Stimulated activated CD4-positive, alpha-beta T cell treated with anti-CD3 and anti-CD28 coated beads, Interleukin-12 subunit alpha, Interleukin-12 subunit beta, amount 100 ng/mL, for 24 hours (primary cell): Measurements from ENCODE around the gene SLX4IP.
"Not testable (repeated sequence)": the region's sequence is repeated elsewhere in the genome, so short reads cannot be mapped to it uniquely, and the experiment has no call there.

Experiments
- DNase-seq, 2 experiments: peaks; one replicate each; pipeline ENCODE4 v3.0.0-alpha.2; 2020; ENCODE audit warnings: low read depth in 2 of 2

SLX4IP gene

GRCh38 chr20:10573273-10573950 lies 138.3 kb downstream of the SLX4IP start:
- no peak for DNase-seq

DNA sequence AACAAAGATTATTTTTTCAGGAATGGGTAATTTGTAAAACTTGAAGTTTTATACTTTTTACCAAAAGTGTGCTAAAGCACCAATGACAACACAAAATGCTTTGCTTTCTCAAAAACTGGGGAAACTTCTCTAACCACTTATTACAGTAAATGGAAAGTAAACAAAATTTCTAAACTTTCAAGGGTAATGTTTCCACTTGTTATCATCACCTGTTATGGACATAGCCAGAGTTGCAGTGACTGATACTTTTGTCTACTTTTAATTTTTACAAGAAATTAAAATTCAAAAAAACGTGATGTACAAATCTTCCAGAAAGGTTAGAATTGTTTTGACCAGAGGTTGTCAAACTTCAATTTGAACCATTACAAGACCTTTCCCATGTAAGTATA lies 138.8 kb downstream of the SLX4IP start:
- no peak for DNase-seq

DNA sequence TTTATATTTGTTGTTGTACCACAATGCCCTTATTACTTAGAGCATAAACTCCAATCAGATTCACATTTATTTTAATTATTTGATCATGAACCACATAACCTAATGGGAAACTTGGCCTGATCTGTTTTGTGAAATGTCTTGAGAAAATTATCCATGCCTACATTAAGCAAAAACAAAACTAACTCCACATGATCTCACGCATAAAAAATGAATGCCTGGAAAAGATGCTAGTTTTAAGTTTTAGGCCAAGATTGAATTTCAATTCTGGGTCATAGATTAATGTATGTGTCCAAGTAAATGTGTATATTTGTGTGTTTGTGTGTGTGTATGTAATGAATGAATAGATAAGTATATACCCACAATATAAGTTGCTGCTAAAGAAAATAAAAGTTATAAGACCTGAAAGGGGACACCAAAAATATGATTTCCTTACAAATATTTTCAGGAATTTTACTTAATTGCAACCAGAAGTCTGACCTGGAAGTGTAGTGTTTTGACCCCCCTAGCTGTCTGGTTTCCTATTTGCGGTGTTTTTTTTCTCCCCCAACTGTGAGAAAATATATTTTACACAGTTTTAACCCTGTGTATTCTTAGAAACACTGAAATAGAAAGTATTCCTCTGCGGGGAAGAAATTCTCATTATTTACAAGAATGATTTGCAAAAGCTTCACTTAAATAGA lies 141.4 kb downstream of the SLX4IP start:
- no peak for DNase-seq

DNA sequence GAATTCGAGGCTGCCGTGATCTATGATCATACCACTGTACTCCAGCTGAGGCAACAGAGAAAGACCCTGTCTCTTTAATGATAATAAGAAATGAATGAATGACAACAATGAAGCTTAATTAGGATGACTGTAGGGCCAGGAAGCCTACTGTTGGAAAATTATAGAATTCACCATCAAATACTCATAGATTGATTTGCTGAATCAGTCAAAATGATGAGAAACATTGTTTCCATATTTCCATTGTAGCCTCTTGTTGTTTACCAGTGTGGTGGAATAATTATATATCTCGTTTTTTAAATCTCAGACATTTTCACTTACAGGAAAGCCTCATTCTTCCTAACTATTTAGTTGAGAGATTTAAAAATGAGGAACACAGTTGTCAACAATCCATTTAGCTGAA lies 142.5 kb downstream of the SLX4IP start:
- no peak for DNase-seq

DNA sequence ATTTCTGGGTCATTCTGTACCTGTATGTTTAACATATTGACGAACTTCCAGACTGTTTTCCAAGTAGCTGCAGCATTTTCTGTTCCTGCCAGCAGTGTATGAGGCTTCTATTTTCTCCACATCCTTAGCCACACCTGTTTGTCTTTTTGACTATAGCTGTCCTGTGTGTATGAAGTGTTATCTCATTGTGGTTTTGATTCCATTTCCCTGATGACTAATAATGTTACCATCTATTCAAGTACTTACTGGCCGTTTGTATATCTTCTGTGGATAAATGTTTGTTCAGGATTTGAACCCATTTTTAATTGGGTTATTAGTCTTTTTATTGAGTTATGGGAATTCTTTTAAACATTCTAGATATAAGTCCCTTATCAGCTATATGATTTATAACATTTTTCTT lies 143.5 kb downstream of the SLX4IP start:
- DNase-seq = no peak

DNA sequence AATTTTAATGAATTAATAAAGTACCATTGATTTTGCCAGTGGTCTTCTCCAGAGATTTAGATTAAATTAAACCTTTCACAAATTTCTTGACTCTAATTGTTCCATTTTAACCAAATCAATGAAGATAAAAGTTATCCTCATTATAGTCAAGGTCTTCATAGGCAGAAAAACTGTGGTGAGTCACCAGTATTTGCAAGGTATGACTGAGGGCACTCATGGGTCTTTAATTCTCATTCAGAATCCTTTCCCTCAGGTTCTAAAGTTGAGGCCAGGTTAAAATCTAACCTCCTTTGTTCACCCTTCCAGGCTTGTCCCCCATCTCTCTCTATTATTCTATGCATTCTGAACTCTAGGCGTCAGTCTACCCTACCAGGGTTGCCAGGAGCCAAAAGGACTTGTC lies 144.8 kb downstream of the SLX4IP start:
- no peak for DNase-seq

GRCh38 chr20:10580700-10581099 lies 145.6 kb downstream of the SLX4IP start:
- no peak for DNase-seq

- DNase-seq = no peak
Measured at GRCh38 chr20:10581823-10582222, 146.7 kb downstream of the SLX4IP start.

DNA sequence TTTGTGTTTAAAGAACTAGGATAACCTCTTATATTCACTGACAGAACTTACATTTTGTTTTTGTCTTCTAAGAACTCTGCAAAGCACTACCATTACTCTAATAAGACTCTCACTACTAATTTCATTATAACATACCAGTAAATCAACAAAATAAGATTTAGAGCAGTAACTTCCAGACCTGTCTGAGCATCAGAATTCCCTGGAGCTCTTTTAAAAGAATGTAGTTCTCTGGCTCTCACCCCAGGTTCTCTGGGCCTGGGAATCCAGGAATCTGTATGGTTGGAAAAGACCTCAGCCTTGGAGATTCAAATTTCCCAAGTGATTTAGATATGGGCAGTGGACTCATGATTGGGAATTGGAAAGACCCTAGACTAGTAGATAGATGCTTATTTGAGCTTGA lies 149.3 kb downstream of the SLX4IP start:
- DNase-seq = no peak

- no peak for DNase-seq
Measured at GRCh38 chr20:10585308-10585707, 150.2 kb downstream of the SLX4IP start.

DNA sequence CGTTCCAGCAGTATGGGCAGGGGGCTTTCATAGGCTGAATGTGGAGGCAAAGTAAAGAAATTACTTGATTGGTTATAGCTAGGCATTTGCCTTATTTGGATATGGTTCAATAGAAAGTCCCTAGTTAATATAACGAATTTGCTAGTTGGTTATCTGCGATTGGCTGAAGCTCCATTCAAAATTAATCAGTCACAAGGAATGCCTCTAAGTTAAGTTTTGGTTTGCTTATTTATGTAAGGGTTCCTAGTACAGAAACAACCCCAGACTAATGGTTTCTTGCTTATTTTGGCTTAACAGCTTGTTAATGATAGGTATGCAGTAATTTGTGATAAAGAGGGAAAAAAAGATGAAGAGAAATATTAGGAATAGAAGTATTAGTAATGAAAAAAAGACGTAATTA lies 151.2 kb downstream of the SLX4IP start:
- DNase-seq = no peak

DNA sequence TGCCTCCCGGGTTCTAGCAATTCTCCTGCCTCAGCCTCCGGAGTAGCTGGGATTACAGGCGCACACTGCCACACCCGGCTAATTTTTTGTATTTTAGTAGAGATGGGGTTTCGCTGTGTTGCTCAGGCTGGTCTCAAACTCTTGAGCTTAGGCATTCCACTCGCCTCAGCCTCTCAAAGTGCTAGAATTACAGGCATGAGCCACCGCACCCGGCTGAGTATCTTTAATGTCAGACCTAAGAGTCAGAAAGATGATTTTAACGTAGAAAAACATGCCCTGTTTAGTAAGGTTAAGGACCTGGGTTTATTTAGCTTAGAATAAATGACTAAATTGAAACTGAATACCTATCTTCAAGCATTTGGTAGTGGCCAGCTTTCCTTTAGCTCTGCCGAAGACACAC lies 155.3 kb downstream of the SLX4IP start:
- not testable (repeated sequence) for DNase-seq

DNA sequence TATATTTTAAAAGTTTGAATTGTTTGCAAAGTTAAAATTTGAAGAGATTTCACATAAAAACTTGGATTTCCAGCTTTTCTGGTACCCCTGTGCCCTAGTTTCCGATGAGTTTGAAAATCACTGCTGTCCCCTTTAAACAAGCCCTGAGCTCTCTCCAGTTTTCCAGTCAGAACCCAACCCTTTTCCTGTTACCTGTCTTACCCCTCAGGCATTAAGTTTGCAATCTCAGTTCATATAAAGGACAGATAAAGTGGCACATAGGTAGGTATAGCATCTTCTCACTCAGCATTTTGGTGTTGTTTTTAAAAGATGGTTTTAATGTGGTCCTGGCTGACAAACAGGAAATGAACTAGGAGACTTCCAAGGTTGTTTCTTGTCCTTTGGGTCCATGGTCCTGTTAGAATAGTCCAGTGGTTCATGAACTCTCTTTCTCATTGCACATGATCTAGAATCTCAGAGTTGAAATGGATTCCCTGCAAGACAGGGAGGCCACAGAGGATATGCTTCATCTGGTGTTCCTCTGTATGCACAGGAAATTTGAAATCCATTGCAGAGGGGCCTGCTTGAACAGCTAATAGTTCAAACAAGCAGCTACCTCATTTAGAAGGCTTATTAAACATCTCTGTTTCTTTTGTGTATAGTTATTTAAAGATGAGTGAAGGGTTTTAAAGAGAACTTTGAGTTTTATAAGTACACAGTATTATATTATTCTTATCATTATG lies 156.0 kb downstream of the SLX4IP start:
- DNase-seq = no peak

DNA sequence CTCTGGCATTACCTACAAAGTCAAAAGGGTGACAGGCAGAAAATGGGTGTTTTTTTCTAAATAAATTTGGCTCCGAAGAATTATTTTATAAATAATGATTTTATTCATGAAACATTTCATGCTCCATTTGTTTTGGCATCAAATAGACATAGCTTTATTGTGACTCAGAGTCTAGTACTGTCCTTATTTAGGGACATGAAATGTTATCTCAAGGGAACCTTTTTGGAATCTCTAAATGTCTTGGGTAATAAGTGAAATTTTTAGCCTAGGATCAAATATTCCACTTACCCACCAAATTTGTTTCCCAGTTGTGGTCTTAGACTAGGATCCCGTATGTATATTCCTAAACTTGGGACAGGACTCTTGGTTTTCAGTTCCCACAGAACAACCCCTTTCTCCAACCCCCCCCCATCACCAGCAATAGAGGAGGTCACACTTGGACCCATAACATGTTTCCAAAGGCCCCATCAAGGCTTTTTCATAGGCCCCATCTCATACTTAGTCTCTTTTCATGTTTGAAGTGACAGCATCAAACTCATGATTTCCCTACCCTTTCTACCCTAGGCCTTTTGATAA lies 156.9 kb downstream of the SLX4IP start:
- DNase-seq = no peak

DNA sequence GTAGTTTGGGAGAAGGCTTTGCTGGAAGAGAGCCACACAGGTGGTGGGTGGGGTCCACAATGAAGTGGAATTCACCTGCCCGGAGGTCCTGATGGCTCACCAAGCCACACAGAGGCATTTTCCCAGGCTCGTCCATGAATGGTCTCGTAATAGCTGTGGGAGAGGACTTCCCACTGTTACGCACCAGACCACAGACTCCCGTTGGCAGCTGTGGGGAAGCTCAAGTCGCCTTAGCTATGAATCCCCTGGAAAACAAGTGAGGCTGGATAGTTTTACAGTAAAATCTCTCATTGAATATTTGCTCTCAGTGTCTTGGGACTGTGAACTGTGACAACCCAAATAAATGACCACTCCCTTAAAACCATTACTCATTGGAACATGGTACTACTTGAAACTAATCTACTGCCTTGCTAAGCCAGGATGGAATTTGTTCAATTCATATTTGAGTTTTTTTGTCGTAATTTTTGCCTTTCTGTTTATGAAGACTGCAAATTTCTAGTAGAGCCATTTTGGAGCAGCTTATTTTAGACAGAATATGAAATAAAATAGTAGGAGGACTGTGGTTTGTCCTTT lies 159.3 kb downstream of the SLX4IP start:
- DNase-seq = no peak

DNA sequence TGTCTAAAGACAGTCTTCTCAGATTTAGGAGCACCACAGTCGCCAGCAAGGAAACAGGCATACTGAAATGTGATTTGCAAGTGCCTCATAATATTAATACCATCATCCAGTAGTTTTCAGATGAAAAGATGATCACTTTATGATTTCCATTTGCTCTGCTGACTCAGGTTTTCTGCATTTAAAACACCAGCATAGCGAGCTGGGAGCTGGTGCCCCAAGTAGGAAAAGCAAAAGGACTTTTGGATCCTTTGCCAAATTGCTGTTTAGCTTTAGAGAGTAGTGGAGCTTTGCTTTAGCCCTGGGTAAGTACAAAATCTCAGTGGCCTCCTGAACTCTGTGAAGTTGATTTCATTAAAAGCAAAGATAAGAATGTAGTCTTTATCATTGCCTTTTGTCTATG lies 160.2 kb downstream of the SLX4IP start:
- no peak for DNase-seq

DNA sequence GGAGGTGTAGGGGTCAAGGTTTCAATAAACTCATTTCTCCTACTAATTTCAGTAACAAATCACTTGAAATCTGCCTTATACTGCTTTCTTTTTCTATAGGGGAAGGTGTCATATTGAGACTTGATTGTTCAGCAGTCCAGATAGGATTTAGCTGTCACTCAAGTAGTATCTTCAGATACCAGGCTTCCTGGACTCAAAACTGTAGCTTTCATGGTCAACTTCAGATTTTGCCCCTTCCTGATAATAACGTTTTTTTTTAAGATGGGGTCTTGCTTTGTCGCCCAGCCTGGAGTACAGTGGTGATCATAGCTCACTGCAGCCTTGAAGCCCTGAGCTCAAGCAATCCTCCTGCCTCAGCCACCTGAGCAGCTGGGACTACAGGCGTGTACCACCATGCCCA lies 160.9 kb downstream of the SLX4IP start:
- DNase-seq = no peak

GRCh38 chr20:10596710-10597121 lies 161.6 kb downstream of the SLX4IP start:
- no peak for DNase-seq

GRCh38 chr20:10597637-10598036 lies 162.5 kb downstream of the SLX4IP start:
- DNase-seq = no peak

GRCh38 chr20:10602221-10602871 lies 167.2 kb downstream of the SLX4IP start:
- no peak for DNase-seq

DNA sequence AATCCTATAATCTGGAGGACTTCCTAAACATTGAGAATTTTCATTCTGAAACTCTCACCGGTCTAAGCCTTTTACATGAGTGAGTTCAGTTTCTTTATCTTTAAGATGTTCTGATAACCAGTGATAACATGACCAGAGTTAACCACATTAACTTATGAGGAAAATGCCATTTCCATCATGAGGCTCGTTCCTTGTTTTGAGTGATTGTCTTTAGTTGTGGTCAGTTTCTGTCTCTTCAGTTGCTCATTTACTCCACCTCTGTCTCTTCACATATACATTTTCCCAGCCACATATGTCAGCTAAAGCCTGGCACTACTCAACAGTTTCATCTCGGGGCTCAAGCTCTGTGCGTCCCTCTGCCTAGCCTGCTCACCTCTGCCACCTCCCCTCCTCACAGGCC lies 168.3 kb downstream of the SLX4IP start:
- DNase-seq = no peak
